ENCODE data around the gene ANKRD22. TPM values are rescaled to one million over a fixed set of nuclear protein-coding genes. Genes with fewer than 3 reads are reported as not detected.

ANKRD22 gene
- total RNA-seq, 1 donor from 2014 or later, result not detected

DNA sequence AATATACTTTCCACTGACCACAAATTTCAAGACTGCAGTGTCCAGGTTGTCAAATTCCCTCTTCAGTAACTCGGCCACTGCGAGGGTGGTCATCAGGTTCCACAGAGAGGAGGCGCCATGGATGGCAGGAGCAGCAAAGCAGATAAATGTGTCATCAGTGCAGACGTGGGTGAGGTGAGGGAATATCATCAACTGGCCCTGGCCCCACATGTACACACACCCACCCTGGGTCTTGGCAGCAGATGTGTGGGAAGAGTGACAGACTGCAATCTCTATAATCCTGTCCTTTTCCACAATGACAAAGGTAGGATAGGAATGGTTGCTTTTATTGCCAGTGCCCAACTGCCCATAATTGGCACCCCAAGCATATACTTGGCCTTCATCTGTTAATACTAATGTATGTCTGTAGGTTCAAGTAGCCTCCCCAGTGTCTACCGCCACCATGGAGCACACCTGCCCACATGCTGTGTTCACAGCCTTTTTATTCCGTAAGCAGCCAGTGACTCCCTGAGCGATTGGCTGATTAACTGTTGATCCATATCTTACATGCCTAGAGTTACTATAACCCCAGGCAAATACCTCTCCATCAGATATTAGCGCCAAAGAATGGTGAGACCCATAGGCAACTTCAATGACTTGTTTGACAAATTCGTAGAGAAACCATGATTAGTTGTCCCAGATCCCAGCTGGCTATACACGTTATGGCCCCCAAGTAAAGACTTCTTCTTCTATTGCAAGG, 65.4 kb downstream of the ANKRD22 start:
- no peaks in the 10 kb centered on the region for H3K36me3 ChIP-seq (ENCODE audit: insufficient read depth, low read length)
- H3K9me3 ChIP-seq (ENCODE audit: insufficient read depth, low read depth, low read length), result no peaks in the 10 kb centered on the region
- no peak overlapping the region for H3K4me3 ChIP-seq (ENCODE audit: insufficient read depth, low read depth, low read length)
- no peak overlapping the region for H3K4me2 ChIP-seq (ENCODE audit: low read length)
- no peak for TF ChIP-seq EZH2 (IDR thresholded peaks at IDR 0.05; ENCODE audit: insufficient read depth, low read length)
- TF ChIP-seq, protein P1, sequence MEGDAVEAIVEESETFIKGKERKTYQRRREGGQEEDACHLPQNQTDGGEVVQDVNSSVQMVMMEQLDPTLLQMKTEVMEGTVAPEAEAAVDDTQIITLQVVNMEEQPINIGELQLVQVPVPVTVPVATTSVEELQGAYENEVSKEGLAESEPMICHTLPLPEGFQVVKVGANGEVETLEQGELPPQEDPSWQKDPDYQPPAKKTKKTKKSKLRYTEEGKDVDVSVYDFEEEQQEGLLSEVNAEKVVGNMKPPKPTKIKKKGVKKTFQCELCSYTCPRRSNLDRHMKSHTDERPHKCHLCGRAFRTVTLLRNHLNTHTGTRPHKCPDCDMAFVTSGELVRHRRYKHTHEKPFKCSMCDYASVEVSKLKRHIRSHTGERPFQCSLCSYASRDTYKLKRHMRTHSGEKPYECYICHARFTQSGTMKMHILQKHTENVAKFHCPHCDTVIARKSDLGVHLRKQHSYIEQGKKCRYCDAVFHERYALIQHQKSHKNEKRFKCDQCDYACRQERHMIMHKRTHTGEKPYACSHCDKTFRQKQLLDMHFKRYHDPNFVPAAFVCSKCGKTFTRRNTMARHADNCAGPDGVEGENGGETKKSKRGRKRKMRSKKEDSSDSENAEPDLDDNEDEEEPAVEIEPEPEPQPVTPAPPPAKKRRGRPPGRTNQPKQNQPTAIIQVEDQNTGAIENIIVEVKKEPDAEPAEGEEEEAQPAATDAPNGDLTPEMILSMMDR (IDR thresholded peaks at IDR 0.05; ENCODE audit: insufficient read depth, low read depth, low read length), result no peak
- no peak for DNase-seq (ENCODE audit: low read depth)
- Mint-ChIP-seq H3K27ac (ENCODE audit: unreplicated experiment) (no peak overlapping the region), H3K4me3 (ENCODE audit: unreplicated experiment) (no peak overlapping the region), H3K4me1 (ENCODE audit: low read depth, unreplicated experiment) (peaks cover 3% of the 10 kb centered on the region), H3K27me3 (ENCODE audit: low read depth, unreplicated experiment) (peaks cover 2% of the 10 kb centered on the region), H3K9me3 (ENCODE audit: unreplicated experiment) (no peaks in the 10 kb centered on the region), H3K36me3 (ENCODE audit: low read depth, unreplicated experiment) (no peaks in the 10 kb centered on the region)
- H3K79me2 ChIP-seq (ENCODE audit: insufficient read depth, low read length), result no peaks in the 10 kb centered on the region
- H2AFZ ChIP-seq (ENCODE audit: low read depth, low read length), result no peak overlapping the region
- no peak for FAIRE-seq
- H3K27me3 ChIP-seq (ENCODE audit: insufficient read depth, low read length), result no peaks in the 10 kb centered on the region
- no peak overlapping the region for H3K9ac ChIP-seq (ENCODE audit: low read length)
- H3K4me1 ChIP-seq (ENCODE audit: insufficient read depth, low read length), result no peaks in the 10 kb centered on the region
- H3K27ac ChIP-seq (ENCODE audit: low read depth, low read length), result no peak overlapping the region
- no peaks in the 10 kb centered on the region for H4K20me1 ChIP-seq (ENCODE audit: insufficient read depth, low read length)

DNA sequence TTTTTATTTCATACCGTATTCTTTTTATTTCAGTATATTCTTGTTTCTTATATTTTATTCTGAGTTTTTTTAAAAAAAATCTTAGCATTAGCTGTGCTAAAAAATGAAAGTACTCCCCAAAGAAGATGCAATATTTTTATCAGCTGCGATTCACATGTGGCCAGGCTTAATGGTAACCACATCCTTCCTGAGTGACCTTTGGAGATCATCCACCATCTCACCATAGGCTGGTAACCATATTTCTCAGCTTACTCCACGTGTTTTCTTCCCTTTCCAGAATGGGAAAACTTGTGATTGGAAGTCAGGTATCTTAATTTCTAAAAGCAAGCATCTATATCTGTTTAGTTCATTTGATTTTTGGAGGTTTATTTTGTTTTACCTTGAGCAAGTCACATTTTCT, 67.9 kb downstream of the ANKRD22 start:
- H2AFZ ChIP-seq (ENCODE audit: low read depth, low read length), result no peak overlapping the region
- FAIRE-seq, result no peak

More for the DNA sequence above, 67.9 kb downstream of the ANKRD22 start:
- Histone ChIP-seq H3K9me3 (ENCODE audit: insufficient read depth, low read depth, low read length) (no peaks in the 10 kb centered on the region), H3K27ac (ENCODE audit: low read depth, low read length) (no peak overlapping the region), H3K4me3 (ENCODE audit: insufficient read depth, low read depth, low read length) (no peak overlapping the region), H3K4me1 (ENCODE audit: insufficient read depth, low read length) (no peaks in the 10 kb centered on the region), H3K9ac (ENCODE audit: low read length) (no peak overlapping the region), H3K4me2 (ENCODE audit: low read length) (peak overlapping the region; percentile 18), H4K20me1 (ENCODE audit: insufficient read depth, low read length) (no peaks in the 10 kb centered on the region), H3K36me3 (ENCODE audit: insufficient read depth, low read length) (no peaks in the 10 kb centered on the region), H3K27me3 (ENCODE audit: insufficient read depth, low read length) (no peaks in the 10 kb centered on the region), H3K79me2 (ENCODE audit: insufficient read depth, low read length) (no peaks in the 10 kb centered on the region)
- Mint-ChIP-seq H3K4me3 (ENCODE audit: unreplicated experiment) (no peak overlapping the region), H3K9me3 (ENCODE audit: unreplicated experiment) (no peaks in the 10 kb centered on the region), H3K36me3 (ENCODE audit: low read depth, unreplicated experiment) (no peaks in the 10 kb centered on the region), H3K27ac (ENCODE audit: unreplicated experiment) (no peak overlapping the region), H3K4me1 (ENCODE audit: low read depth, unreplicated experiment) (peaks cover 3% of the 10 kb centered on the region), H3K27me3 (ENCODE audit: low read depth, unreplicated experiment) (no peaks in the 10 kb centered on the region)
- peak; percentile 30 for DNase-seq (ENCODE audit: low read depth)
- TF ChIP-seq, protein P1 (IDR thresholded peaks at IDR 0.05; ENCODE audit: insufficient read depth, low read depth, low read length), result no peak
- no peak for TF ChIP-seq EZH2 (IDR thresholded peaks at IDR 0.05; ENCODE audit: insufficient read depth, low read length)
